ENCODE measurements around the gene PEX5L. TPM values are rescaled to one million over a fixed set of nuclear protein-coding genes. Genes with fewer than 3 reads are reported as not detected.

PEX5L gene
- polyA plus RNA-seq, 1 donor from 2014 or later: 1.0 TPM

DNA sequence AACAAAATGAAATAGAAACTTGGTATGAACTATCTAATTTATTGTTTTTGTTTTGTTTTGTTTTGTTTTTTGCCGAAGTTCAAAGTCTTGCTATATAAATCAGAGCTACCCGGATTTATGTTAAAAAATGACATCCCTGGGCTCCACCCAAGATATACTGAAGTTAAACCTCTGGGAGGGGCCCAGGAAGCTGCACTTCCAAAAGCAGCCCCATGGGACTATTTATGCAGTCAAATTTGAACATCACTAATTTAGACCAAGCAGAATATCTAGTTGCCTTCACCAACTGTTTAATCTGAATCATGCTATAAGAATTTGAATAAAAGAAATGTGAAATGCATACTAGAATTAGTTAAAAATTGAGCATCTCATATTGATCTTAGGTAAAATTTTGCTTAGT lies 32.2 kb downstream of the PEX5L start:
- Histone ChIP-seq H3K36me3 (ENCODE audit: insufficient read depth, low read length) (no peaks in the 10 kb centered on the region), H3K9me3 (ENCODE audit: low read length) (no peaks in the 10 kb centered on the region), H3K4me3 (ENCODE audit: low read length) (no peak overlapping the region), H3K9me2 (ENCODE audit: insufficient read depth, low read length) (no peaks in the 10 kb centered on the region), H4K20me1 (ENCODE audit: insufficient read depth) (no peaks in the 10 kb centered on the region), H3F3A (ENCODE audit: insufficient read depth, low read length, poor library complexity, severe bottlenecking) (no peaks in the 10 kb centered on the region), H2AFZ (ENCODE audit: low read depth, low read length) (no peak overlapping the region), H3K79me2 (replicated peaks; ENCODE audit: insufficient read depth, low read length) (no peaks in the 10 kb centered on the region), H3K9ac (ENCODE audit: low read length) (no peak overlapping the region), H3K4me2 (ENCODE audit: low read length) (no peak overlapping the region), H3K27me3 (ENCODE audit: insufficient read depth, low read depth, low read length) (no peaks in the 10 kb centered on the region), H3K27ac (ENCODE audit: low read length) (no peak overlapping the region)
- TF ChIP-seq EZH2 (IDR thresholded peaks at IDR 0.05; ENCODE audit: borderline replicate concordance, insufficient read depth, low read length, poor library complexity, severe bottlenecking) (no peak), POLR2AphosphoS5 (IDR thresholded peaks at IDR 0.05) (no peak), RAD21 (conservative IDR thresholded peaks at IDR 0.05) (no peak), MXI1 (conservative IDR thresholded peaks at IDR 0.05; ENCODE audit: poor library complexity, severe bottlenecking) (no peak), EP300 (conservative IDR thresholded peaks at IDR 0.05; ENCODE audit: poor library complexity, severe bottlenecking) (no peak), TAF1 (IDR thresholded peaks at IDR 0.05; ENCODE audit: low read depth) (no peak), SMC3 (conservative IDR thresholded peaks at IDR 0.05; ENCODE audit: poor library complexity) (no peak)
- TF ChIP-seq, protein P1, sequence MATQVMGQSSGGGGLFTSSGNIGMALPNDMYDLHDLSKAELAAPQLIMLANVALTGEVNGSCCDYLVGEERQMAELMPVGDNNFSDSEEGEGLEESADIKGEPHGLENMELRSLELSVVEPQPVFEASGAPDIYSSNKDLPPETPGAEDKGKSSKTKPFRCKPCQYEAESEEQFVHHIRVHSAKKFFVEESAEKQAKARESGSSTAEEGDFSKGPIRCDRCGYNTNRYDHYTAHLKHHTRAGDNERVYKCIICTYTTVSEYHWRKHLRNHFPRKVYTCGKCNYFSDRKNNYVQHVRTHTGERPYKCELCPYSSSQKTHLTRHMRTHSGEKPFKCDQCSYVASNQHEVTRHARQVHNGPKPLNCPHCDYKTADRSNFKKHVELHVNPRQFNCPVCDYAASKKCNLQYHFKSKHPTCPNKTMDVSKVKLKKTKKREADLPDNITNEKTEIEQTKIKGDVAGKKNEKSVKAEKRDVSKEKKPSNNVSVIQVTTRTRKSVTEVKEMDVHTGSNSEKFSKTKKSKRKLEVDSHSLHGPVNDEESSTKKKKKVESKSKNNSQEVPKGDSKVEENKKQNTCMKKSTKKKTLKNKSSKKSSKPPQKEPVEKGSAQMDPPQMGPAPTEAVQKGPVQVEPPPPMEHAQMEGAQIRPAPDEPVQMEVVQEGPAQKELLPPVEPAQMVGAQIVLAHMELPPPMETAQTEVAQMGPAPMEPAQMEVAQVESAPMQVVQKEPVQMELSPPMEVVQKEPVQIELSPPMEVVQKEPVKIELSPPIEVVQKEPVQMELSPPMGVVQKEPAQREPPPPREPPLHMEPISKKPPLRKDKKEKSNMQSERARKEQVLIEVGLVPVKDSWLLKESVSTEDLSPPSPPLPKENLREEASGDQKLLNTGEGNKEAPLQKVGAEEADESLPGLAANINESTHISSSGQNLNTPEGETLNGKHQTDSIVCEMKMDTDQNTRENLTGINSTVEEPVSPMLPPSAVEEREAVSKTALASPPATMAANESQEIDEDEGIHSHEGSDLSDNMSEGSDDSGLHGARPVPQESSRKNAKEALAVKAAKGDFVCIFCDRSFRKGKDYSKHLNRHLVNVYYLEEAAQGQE (IDR thresholded peaks at IDR 0.05; ENCODE audit: borderline replicate concordance): no peak
- TF ChIP-seq, protein P2, sequence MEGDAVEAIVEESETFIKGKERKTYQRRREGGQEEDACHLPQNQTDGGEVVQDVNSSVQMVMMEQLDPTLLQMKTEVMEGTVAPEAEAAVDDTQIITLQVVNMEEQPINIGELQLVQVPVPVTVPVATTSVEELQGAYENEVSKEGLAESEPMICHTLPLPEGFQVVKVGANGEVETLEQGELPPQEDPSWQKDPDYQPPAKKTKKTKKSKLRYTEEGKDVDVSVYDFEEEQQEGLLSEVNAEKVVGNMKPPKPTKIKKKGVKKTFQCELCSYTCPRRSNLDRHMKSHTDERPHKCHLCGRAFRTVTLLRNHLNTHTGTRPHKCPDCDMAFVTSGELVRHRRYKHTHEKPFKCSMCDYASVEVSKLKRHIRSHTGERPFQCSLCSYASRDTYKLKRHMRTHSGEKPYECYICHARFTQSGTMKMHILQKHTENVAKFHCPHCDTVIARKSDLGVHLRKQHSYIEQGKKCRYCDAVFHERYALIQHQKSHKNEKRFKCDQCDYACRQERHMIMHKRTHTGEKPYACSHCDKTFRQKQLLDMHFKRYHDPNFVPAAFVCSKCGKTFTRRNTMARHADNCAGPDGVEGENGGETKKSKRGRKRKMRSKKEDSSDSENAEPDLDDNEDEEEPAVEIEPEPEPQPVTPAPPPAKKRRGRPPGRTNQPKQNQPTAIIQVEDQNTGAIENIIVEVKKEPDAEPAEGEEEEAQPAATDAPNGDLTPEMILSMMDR (IDR thresholded peaks at IDR 0.05; ENCODE audit: poor library complexity, severe bottlenecking): no peak

DNA sequence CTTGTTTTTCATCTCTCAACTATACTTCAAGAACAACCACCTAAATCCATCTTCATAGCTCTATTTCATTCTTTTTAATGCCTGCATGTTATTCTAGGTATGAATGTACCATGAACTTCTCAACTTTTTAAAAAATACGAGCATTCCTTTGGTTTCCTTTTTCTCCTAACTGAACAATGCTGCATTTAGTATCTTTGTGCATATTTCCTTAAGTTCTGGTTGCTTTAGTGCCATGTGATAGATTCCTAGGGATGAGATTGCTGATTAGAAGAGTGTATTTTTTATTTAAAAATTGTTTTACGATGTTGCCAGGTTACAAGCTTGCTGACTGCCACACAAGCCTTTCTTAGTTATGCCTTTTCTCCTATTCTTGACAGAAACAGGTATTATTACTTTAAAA lies 34.7 kb downstream of the PEX5L start:
- Histone ChIP-seq H3K36me3 (ENCODE audit: insufficient read depth, low read length) (no peaks in the 10 kb centered on the region), H3K9me3 (ENCODE audit: low read length) (no peaks in the 10 kb centered on the region), H3F3A (ENCODE audit: insufficient read depth, low read length, poor library complexity, severe bottlenecking) (no peaks in the 10 kb centered on the region), H3K27ac (ENCODE audit: low read length) (no peak overlapping the region), H3K79me2 (replicated peaks; ENCODE audit: insufficient read depth, low read length) (no peaks in the 10 kb centered on the region), H3K4me3 (ENCODE audit: low read length) (no peak overlapping the region), H3K9me2 (ENCODE audit: insufficient read depth, low read length) (no peaks in the 10 kb centered on the region), H3K4me2 (ENCODE audit: low read length) (no peak overlapping the region), H3K9ac (ENCODE audit: low read length) (no peak overlapping the region), H2AFZ (ENCODE audit: low read depth, low read length) (no peak overlapping the region), H4K20me1 (ENCODE audit: insufficient read depth) (no peaks in the 10 kb centered on the region), H3K27me3 (ENCODE audit: insufficient read depth, low read depth, low read length) (no peaks in the 10 kb centered on the region)
- TF ChIP-seq, protein P2 (IDR thresholded peaks at IDR 0.05; ENCODE audit: poor library complexity, severe bottlenecking): no peak
- TF ChIP-seq EZH2 (IDR thresholded peaks at IDR 0.05; ENCODE audit: borderline replicate concordance, insufficient read depth, low read length, poor library complexity, severe bottlenecking) (no peak), POLR2AphosphoS5 (IDR thresholded peaks at IDR 0.05) (no peak), RAD21 (conservative IDR thresholded peaks at IDR 0.05) (no peak)
